ENCODE measurements around the gene PIN4. TPM values are rescaled to one million over a fixed set of nuclear protein-coding genes. Genes with fewer than 3 reads are reported as not detected.

The PIN4 gene
- total and polyA plus RNA-seq, 7 donors: 6.9 to 26.8 (median 15.0) TPM

DNA sequence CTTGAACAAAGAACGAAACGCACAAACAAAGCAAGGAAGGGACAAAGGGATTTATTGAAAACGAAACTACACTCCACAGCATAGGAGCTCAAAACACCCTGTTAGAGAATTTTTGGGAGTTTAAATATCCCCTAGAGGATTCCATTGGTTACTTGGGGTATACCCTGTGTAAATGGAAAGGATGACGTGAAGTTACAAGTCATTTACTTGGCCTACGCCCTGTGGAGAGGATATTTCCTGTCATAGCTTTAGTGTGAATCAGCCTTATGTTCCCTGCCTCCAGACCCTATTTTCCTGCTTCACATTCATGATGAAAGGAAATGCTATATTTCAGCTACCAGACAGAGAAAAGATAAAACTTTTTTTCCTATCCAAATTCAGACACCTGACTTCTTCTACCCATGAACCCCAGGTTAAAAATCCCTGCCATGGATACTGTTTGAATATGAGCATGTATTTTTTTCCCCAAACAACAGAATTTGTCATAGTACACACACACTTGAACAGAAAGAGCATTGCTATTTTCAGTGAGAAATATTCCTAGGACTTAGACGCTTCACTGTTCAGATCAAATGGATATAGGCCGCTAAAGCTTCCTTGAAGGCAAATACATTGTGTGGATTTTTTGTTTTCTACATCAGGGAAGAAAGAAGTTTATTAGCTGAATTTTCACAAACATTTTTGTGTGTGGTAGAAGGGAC is 20.4 kb downstream of the PIN4 start:
- intact Hi-C loops (cut with DNase I): no loop called here
- TF ChIP-seq, protein P1, sequence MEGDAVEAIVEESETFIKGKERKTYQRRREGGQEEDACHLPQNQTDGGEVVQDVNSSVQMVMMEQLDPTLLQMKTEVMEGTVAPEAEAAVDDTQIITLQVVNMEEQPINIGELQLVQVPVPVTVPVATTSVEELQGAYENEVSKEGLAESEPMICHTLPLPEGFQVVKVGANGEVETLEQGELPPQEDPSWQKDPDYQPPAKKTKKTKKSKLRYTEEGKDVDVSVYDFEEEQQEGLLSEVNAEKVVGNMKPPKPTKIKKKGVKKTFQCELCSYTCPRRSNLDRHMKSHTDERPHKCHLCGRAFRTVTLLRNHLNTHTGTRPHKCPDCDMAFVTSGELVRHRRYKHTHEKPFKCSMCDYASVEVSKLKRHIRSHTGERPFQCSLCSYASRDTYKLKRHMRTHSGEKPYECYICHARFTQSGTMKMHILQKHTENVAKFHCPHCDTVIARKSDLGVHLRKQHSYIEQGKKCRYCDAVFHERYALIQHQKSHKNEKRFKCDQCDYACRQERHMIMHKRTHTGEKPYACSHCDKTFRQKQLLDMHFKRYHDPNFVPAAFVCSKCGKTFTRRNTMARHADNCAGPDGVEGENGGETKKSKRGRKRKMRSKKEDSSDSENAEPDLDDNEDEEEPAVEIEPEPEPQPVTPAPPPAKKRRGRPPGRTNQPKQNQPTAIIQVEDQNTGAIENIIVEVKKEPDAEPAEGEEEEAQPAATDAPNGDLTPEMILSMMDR (IDR thresholded peaks at IDR 0.05): no peak
- TF ChIP-seq POLR2A (IDR thresholded peaks at IDR 0.05): no peak
- Histone ChIP-seq H3K4me1 (no peaks in the 10 kb centered on the region), H3K9me3 (no peaks in the 10 kb centered on the region), H3K36me3 (peaks cover 0 to 19% (median 2%) of the 10 kb centered on the region in 4 donors), H3K4me3 (no peak overlapping the region), H3K27me3 (no peaks in the 10 kb centered on the region), H3K27ac (no peak overlapping the region)
- DNase-seq: no peak
- 86 to 91% methylated on average over 7 of the region's 7 CpGs for WGBS, 2 donors

DNA sequence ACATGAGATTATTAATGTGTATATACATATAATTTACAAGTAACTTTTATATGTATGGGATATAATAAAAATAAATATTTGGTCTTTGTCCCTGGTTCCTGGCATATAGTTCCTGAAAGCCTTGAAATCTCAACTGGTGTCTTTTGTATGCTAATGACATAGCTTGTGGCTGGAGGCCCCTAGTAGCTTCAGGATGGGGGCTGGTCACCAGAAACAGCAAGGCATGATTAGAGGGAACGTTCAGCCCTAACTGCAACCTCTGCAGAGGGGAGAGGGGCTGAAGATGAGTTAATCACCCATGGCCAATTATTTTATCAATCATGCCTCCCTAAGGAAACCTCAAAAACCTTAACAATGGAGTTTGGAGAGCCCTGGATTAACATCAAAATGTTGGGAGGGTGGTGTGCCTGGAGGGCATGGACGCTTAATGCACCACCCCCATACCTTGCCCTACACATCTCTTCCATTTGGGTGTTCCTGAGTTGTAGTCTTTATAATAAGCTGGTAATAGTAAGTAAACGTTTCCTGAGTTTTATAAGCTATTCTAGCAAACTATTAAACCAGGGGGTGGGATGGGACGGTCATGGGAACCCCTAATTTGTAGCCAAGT is 21.3 kb downstream of the PIN4 start:
- H3K27ac ChIP-seq: no peak overlapping the region

GRCh38 chrX:72203421-72203820 is 21.9 kb downstream of the PIN4 start:
- no peaks in the 10 kb centered on the region for H3K9me3 ChIP-seq
- WGBS, 2 donors: 86 to 92% methylated on average over 6 of the region's 6 CpGs
- H3K27ac ChIP-seq: no peak overlapping the region
- H3K27me3 ChIP-seq: no peaks in the 10 kb centered on the region
- no peak for DNase-seq
- TF ChIP-seq POLR2A (IDR thresholded peaks at IDR 0.05) (no peak), EP300 (IDR thresholded peaks at IDR 0.05) (no peak), POLR2AphosphoS5 (IDR thresholded peaks at IDR 0.05) (no peak)
- TF ChIP-seq, protein P1 (IDR thresholded peaks at IDR 0.05): no peak
- intact Hi-C loops (cut with DNase I): no loop called here
- no peaks in the 10 kb centered on the region for H3K4me1 ChIP-seq
- H3K36me3 ChIP-seq: peaks cover 0 to 11% (median 2%) of the 10 kb centered on the region in 4 donors
- no peak overlapping the region for H3K4me3 ChIP-seq

More for the DNA sequence above, 21.3 kb downstream of the PIN4 start:
- Histone ChIP-seq H3K4me3 (no peak overlapping the region), H3K27me3 (no peaks in the 10 kb centered on the region), H3K9me3 (no peaks in the 10 kb centered on the region), H3K4me1 (no peaks in the 10 kb centered on the region), H3K36me3 (peaks cover 0 to 11% (median 2%) of the 10 kb centered on the region in 4 donors)
- 70 to 83% methylated on average over 4 of the region's 4 CpGs for WGBS, 2 donors
- no peak for DNase-seq
- TF ChIP-seq, protein P1 (IDR thresholded peaks at IDR 0.05): no peak
- TF ChIP-seq POLR2AphosphoS5 (IDR thresholded peaks at IDR 0.05) (no peak), POLR2A (IDR thresholded peaks at IDR 0.05) (no peak)
- intact Hi-C loops (cut with DNase I): no loop called here

GRCh38 chrX:72205706-72206105 is 24.1 kb downstream of the PIN4 start:
- H3K9me3 ChIP-seq: no peaks in the 10 kb centered on the region
- no peaks in the 10 kb centered on the region for H3K4me1 ChIP-seq
- no peak overlapping the region for H3K4me3 ChIP-seq
- no peak for DNase-seq
- no peak for TF ChIP-seq POLR2A (IDR thresholded peaks at IDR 0.05)
- no peak for TF ChIP-seq EP300 (IDR thresholded peaks at IDR 0.05)
- TF ChIP-seq POLR2AphosphoS5 (IDR thresholded peaks at IDR 0.05): no peak
- TF ChIP-seq, protein P1 (IDR thresholded peaks at IDR 0.05): no peak
- peaks cover 0 to 6% (median 0%) of the 10 kb centered on the region in 4 donors for H3K36me3 ChIP-seq
- WGBS, 2 donors: 95% methylated on average over 2 of the region's 2 CpGs
- H3K27ac ChIP-seq: no peak overlapping the region
- H3K27me3 ChIP-seq: no peaks in the 10 kb centered on the region
- intact Hi-C loops (cut with DNase I): no loop called here
